Hematopoietic multipotent progenitor cell (in vitro differentiated cells): Measurements from ENCODE around the gene CALD1. TPM values are rescaled to one million over a fixed set of nuclear protein-coding genes. Genes with fewer than 3 reads are reported as not detected.

Source experiments
- DNase-seq, 3 donors: peaks; one replicate each; pipeline ENCODE4 v3.0.0-alpha.2; 2011 to 2015; ENCODE audit warnings: low read depth in 2 of 3, low spot score in 2 of 3
- total RNA-seq: library from RNA; depleted of rRNA; stranded (reverse); fragments of >200 nt; gene quantifications from one replicate; pipeline ENCODE4 v1.2.3, GENCODE V29; 2012

Gene CALD1
- total RNA-seq, 1 donor = under 0.01 TPM

DNA sequence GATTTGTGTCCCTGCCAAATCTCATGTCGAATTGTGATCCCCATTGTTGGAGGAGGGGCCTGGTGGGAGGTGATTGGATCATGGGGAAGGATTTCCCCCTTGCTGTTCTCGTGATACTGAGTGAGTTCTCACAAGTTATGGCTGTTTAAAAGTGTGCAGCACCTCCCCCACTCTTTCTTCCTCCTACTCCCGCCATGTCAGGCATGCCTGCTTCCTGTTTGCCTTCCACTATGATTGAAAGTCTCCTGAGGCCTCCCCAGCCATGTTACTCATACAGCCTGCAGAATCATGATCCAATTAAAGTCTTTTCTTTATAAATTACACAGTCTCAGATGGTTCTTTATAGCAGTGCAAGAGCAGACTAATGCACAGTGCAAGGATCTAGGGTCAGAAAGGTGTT is 75.4 kb downstream of the CALD1 start:
- no peak for DNase-seq

DNA sequence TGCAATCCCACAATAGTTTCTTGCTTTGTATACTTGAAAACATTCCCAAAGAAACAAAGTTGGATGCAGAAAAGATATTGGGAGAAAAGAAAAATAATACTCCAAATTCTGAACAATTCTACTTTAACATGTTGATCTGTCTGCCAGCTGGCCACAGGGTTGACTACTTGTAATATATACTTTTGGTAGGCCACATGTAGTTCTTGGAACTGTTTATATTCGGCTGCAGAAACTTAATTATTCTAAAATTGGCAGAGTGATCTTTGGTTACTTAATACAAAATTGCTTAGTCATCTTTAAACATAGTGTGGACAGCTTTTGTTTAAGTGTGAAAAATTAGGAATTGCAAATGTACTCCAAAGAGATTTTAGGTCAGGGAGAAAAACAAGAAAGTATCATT is 76.0 kb downstream of the CALD1 start:
- no peak for DNase-seq

DNA sequence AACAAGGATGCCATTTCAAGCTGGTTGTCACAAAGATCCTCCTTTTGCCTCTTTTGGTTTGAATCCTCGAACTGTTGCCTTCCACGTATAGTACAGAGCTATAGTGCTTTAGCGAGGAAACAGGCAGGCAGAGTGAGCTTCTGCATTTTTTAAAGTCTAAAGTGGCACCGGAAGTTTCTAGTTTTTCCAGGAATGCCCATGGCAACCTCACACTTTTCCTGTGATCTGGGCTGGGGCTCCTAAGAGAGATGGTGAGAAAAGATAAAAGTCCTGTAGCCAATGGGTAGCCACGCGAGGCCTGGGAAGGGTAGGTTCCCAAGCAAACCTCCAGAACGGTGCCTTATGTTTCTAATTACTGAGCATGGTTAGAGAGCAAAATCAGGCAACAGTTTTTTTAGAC is 76.7 kb downstream of the CALD1 start:
- DNase-seq = peak in 1 of 3 donors; percentile 34

DNA sequence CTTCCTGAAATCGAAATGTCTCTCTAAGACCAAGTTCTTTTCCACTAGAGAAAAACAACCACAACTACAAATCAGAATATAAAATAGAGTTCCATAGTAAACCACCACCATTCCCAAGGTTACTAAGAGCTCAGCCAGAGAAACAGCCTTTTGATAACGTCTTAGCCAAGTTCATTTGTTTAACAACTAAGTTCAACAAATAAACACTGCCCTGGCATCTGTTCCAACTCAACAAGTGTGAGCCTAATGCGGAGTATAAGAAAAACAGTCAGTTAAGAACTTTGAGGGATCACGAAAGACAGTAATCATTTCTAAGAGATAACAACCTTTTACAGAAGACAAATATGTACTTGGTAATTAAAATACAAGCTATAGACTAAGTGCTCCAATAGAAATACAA is 77.3 kb downstream of the CALD1 start:
- DNase-seq = no peak

DNA sequence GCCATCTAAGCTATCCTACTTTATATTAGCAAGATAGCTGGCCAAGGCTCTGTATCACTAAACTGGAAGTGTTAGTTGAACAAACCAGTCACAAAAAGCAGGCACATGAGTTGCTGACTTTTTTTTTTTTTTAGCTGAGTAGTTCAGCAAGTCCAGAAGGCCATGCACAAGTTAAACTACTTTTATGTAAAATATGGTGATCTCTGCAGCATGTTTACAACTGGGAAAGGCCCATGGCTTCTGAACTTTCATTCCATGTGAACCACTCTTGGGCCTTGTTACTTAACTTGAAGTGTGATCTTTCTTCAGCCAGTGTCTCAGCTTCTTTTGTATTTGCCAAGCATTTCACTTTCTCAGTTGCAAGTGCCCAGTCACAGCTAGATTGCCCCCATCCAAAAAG is 78.5 kb downstream of the CALD1 start:
- no peak for DNase-seq

DNA sequence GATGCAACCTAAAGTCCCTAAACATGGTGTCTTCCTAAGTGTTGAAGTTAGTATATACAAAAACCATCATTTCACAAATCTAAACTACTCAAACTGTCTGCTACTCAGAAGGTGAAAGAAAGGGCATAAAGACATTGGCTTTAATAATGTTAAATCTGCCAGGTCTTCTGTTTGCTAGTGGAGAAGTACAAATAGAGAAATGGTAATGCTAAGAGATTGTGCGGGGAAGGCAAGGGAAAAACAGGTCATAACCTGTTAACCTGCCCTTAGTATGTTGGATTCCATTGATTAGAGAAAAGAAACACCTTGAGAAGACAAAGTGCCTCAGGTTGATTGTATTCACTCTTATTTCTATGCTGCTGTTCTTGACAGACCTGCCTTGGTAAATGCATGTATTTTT is 80.3 kb downstream of the CALD1 start:
- DNase-seq = no peak

DNA sequence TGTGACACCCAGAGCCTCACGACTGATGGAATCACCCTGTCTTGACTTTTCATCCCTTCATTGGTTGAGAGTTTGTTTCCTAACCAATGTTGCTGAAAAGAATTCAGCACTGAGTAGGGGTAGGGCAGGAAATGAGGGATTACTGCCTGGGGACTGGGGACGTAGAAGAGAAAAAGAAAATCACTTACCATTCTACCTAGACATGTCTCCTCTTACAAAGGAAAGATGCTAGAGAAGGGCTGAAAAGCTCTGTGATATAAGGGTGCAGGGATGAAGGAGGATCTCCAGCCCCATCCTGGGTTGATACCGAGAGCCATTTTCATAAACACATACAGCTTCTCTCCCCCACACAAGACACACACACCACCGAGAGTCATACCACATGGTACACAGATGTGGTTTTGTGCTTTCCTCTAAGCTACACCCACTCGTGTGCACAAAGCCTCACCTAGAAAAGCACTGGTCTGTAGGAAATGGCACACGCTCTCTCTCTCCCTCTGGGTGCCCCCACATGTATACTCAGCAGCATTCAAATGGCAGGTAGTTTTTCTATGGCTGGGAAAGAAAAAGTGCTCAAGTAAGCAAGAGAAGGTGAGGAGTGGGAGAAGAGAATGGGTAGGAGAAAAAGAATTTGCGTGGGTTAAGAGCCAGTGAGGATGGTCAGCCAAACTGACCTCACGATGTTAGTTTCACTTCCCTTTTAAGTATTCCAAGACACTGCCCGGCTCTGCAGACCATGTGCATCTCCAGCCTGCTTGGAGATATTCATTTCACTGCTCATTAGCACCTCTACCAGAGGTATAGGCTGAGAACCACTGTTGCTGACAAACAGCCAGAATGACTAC is 85.8 kb downstream of the CALD1 start:
- peak in 1 of 3 donors; percentile 17 for DNase-seq

DNA sequence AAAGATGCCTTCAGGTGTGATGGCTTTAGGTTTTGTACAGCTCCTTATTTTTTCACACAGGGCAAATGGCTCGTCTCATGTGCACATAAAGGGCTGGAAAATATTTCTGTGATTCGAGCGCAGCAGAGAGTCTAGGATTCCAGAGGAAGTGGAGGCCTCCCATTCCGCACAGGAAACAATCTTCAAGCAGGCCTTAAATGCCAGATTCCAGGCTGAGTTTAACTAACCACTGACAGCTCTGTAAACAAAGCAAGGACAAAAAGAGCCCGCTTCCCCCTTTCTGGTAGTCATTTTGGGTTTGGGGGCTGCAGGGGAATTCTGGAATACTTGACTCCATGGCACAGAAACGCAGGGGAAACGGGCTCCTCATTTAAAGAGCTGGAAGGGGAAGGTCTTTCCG is 87.2 kb downstream of the CALD1 start:
- no peak for DNase-seq

DNA sequence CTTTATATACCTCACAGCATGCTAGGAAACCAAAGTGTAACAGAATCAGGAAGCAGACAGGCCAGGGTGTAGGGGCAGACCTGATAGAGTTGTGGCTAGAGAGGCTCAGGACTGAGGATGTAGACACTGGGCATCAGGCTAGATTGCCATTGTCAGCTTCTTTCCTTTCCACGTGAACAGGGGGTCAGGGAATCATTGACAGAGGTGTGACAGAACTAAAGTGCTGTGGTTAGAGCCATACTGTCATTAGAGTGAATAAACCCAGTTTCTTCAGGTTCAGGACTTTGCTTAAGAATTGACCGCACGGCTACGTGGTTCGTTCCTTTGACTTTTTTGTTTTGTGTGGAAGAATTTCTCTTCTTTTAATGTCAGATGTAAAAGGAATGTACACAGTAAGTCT is 90.7 kb downstream of the CALD1 start:
- no peak for DNase-seq

DNA sequence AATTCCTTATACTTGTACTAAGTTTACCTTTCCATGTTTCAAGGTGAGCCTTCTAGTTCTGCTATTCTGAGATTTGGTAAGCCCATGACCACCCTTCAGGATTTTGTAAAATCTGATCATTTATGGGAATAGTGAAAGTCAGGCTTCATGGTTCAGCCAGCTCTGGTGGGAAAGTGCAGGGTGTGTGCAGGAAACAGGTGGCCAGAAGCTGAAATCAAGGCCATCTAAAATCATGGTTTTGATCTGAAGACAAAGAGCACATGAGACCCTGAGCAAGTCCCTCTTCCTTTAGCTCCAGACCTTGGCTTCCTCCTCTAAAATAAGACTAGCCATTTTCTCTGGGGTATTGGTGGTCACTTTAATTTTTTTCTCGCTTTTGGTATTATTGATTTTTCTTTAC is 91.3 kb downstream of the CALD1 start:
- no peak for DNase-seq

DNA sequence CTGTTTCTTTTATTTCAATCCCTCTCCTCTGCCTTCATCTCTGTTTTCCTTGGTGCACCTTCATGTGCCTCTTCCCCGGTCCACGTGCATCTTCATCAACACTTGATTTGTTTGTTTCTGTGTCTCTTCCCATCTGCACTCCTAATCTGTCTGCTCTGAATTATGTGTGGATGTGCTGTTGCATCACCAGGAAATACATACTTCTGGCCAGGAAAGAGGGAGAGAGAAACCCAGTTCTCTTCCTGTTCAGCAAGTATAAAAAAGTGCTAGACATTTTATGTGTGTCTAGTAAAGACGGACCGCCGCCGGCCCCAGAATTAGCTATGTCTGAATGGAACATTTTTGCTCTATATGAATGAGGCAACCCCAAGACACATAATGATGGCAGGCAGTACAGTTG is 93.8 kb downstream of the CALD1 start:
- no peak for DNase-seq

DNA sequence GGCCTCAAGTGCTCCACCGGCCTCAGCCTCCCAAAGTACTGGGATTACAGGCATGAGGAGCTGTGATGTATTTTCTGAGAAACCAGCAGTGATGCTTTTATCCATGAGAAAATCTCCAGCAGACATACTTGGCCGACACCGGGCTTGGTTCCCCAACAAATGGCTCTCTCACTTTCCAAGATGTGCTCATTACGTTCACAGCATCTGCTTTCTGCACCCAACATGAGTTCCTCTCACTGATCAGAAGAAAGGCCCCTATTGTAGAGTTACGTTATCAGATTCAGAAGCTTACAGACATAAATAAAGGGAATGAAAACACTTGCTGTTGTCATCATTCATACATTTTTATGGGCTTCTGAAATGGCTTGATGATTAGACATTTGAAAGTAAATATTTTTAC is 95.0 kb downstream of the CALD1 start:
- DNase-seq = no peak

DNA sequence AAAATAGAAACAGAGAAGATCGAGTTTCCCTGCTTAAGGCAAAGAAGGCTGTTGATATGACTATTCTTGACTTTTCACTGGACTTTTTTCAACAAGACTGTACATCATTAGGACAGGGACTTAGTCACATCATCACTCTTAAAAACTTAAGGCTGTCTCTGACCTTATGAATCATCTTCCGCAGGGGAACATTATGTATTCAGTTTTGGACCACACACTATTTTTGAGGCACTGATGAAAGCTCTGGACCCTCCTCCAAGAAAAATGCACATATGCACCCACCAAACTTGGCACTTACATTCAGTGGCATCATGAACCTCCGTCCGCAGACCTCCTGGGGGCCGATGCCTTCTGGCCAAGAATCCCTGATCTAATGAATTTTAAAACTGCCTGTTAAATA is 96.4 kb downstream of the CALD1 start:
- DNase-seq = no peak

DNA sequence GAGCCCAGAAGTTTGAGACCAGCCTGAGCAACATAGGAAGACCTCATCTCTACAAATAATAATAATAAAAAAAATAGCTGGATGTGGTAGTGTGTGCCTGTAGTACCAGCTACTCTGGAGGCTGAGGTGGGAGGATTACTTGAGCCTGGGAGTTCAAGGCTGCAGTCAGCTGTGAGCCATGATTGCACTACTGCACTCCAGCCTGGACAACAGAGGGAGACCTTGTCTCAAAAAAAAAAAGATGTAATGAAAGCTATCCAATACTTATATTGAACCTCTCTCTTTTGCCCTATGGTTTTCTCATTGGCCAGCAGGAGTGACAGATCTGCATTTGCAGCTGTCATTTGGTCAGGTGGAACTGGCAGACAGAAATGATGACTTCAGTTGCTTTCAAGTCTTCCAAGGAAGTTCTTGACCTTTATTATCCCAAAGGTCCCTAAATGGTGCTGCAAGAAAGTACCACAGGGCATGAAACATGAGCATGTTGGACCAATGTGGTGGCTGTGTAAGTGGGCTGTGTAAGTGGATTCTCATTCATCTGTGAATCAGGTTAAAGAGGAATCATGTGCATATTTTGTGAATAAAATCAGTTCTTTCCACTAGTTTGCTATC is 99.4 kb downstream of the CALD1 start:
- no peak for DNase-seq

DNA sequence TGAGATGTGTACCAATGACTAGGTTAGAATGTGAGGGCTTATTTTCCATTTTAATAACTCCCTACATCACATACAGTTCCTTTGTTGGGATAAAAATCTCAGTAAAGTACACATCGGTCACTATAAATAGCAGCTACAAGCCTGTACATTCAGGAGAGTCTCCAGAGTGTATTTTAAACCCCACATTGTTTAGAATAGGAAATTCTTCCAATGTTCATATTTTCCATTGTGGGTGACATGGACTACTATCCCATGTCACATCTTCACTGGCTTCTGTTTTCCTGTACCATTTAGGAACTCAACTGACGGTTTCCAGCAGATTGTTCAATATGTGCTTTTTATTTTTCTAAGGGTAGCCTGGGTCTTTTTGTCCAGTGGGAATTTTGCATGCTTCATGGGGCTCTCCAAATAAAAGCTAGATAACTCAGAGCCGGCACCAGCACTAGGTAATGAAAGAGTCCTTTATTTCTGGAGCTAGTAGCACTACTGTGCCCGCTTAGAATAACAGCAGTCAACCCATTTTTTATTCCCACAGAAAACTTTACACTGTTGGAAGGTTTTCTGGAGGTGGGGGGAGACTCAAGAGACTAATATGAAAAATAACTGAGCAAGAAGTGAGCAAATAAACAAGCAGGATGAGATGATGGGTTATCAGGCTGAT is 100.5 kb downstream of the CALD1 start:
- DNase-seq = no peak

DNA sequence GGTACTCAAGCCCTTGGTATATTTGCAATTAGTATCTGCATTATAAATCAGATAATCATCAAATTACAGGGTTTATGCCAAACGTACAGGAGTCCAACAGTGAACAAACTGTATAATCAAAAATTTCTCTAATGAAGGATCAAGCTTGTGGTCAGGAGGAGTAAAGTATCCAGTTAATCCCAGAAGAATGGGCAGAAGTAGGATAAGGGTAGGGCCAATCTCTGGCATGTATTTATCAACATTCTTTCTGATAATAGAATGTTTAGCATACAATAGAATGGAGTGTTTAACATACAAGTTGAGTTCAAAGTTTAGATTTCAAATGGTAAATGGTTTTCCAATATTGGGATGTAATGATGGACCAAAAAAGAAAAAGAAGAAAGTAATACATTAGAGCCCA is 103.0 kb downstream of the CALD1 start:
- no peak for DNase-seq

DNA sequence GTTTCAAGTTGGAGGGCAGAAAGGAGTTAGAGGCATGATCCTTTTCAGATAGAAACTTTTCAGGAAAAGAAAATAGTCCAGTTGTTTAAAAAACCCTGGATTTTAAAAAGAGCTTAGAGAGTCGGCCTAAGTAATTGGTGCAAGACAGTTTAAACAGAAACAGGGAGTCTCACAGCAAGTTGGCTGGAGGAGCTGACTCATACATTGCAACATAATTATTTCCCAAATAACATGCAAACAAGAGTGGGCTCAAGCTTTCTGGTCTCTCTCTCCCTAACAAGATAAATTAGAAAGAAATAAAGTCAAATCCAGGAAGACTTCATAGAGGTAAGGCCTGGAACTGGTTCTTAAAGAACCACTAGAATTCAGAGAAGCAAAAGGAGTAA is 106.5 kb downstream of the CALD1 start:
- DNase-seq = no peak

DNA sequence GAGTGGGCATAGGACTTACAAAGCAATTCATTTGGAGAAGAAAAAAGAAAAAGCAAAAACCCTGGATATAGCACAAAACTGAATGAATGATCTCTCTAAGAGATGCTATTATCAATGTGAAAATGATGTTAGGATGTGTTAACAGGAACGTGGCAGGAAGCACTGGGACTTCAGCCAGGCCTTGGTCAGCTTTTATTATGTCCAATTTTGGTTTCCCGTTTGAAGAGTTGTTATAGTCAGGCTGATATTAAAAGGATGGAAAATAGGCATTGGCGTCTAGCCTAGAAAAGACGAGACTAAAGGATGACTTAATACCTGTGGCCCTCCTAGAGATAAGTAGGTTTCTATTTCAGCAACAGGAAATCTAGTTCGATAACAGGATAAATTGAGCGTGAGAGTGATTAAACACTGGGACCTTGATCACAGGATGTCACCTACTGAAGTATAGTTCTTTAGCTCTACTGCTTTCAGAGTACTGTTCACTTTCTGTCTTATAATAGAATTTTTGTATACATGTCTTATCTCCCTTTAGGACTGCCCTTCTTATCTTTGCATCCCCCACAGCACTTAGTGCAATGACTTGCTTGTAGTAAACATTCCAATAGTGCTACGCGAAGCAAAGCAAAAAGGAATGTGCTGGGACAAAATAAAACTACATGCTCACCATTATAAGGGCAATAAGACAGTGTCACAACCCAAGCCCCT is 107.1 kb downstream of the CALD1 start:
- DNase-seq = no peak

DNA sequence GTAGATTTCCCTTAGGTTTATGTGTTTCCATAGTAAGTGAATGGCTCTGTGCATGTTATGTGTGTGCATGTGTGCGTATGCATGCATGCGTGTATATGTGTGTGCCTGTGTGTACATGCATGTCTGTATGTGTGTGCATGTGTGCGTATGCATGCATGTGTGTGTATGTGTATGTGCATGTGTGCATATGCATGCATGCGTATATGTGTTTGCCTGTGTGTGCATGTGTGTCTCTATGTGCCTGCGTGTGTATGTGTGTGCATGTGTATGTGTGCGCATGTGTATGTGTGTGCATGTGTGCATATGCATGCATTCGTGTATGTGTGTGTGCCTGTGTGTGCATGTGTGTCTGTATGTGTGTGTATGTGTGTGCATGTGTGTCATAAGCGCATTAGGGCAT is 108.1 kb downstream of the CALD1 start:
- DNase-seq = no peak

DNA sequence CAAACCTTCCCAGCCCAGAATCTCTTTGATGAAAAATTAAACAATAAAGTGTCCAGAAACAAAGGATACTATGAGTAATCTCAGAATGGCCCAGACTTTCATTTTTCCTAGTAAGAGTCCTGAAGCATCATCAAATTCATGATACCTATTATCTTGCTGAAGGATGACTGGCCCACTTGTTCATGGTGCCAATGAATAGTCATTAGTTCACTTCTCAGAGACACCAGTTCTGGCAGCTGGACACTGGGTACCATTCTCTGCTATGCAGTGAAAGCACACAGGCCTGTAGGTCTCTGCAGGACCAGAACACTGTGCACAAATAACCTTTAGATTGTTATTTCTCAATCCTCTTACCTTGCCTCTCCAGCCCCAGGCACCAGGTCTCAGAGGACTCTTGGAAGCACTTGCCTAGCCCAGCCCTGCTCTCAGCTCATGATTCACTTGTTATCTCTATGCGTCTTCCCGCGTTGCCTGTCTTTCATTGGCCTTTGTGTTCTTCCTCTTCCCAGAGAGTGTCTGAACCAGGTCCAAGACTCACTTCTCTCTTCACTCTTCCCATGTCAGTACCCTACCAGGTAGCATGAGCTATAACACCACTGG is 108.8 kb downstream of the CALD1 start:
- no peak for DNase-seq
